Thyroid gland (tissue), 4 donors: ENCODE data around the gene IL4.

ENCODE experiments used
- POLR2A ChIP-seq, 2 donors: fragments of 450-650 bp; IDR thresholded peaks; one replicate each; pipeline ENCODE4 v1.6.1; 2017; ENCODE audit warnings: antibody characterized with exemption in 2 of 2, mild to moderate bottlenecking in 2 of 2, moderate library complexity in 1 of 2
- TF ChIP-seq, protein P1 (sequence below), 6 experiments: fragments of 200-600 bp in 3 of 6; fragments of 450-650 bp in 3 of 6; sonication (generic) in 3 of 6; IDR thresholded peaks; one replicate each; pipeline ENCODE4 v1.5.1; 2016 to 2019; ENCODE audit warnings: antibody characterized with exemption in 6 of 6, mild to moderate bottlenecking in 2 of 6, inconsistent platforms in 1 of 6, moderate library complexity in 1 of 6

DNA sequence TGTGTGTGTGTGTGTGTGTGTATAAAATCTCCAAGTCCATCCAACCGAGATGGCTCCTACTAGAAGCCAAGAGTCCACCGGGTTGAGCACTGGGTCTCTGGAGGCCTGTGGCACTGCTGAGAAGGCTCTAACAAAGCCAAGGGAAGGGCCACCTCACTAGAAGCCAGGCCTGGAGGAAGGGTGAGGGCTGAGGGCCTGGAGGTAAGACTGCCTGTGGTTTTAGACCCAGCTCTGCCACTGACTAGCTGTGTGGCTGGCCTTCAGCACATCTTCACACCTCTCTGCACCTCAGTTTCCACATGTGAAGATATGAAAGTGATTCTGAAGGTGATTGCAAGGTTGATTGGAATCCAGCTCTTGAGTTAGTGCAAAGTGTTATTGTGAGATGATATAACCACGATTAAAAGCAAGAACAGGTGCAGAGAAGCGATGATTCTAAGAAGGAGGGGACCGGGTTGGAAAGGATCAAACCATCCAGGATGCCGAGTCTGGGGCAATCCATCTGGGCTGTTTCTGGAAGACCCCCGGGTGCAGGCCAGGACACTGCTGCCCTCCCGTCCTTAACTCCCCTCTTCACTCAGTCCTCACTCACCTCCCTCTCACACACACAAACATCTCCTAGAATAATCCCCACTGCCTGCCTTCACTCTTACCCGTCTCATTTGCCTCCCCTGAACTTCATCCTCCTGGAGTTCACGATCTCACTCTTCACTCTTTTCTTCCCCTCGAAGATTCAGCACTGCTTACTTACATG, 2.3 kb downstream of the IL4 start:
- TF ChIP-seq, protein P1, sequence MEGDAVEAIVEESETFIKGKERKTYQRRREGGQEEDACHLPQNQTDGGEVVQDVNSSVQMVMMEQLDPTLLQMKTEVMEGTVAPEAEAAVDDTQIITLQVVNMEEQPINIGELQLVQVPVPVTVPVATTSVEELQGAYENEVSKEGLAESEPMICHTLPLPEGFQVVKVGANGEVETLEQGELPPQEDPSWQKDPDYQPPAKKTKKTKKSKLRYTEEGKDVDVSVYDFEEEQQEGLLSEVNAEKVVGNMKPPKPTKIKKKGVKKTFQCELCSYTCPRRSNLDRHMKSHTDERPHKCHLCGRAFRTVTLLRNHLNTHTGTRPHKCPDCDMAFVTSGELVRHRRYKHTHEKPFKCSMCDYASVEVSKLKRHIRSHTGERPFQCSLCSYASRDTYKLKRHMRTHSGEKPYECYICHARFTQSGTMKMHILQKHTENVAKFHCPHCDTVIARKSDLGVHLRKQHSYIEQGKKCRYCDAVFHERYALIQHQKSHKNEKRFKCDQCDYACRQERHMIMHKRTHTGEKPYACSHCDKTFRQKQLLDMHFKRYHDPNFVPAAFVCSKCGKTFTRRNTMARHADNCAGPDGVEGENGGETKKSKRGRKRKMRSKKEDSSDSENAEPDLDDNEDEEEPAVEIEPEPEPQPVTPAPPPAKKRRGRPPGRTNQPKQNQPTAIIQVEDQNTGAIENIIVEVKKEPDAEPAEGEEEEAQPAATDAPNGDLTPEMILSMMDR (IDR thresholded peaks at IDR 0.05), result no peak
- TF ChIP-seq POLR2A (IDR thresholded peaks at IDR 0.05), result no peak
